ENCODE data around the gene LAMA2.

The LAMA2 gene

GRCh38 chr6:129447198-129447565 is 564.2 kb downstream of the LAMA2 start:
- DNase-seq (ENCODE audit: low read depth) = no peak

GRCh38 chr6:129448965-129449364 is 566.0 kb downstream of the LAMA2 start:
- DNase-seq (ENCODE audit: low read depth) = no peak

DNA sequence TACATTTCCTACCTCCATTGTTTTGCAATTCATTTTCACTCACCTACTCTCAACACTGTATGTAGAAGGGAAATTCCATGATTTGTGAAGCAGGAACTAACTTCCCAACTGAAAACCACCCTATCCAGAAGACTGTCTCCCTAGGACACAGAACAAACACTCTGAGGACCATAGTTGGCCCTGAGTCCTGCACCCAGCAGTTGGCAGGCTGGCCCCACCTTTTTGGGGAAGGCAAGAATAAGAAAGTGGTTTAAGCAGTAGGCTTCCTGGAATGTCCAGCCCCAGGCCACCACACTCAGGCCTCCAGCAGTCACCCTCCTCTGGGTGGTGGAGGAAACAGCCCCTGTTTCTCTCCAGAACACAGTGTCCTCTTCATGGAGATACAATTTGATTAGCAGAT is 568.2 kb downstream of the LAMA2 start:
- no peak for DNase-seq (ENCODE audit: low read depth)

GRCh38 chr6:129453073-129453472 is 570.1 kb downstream of the LAMA2 start:
- DNase-seq (ENCODE audit: low read depth) = no peak

DNA sequence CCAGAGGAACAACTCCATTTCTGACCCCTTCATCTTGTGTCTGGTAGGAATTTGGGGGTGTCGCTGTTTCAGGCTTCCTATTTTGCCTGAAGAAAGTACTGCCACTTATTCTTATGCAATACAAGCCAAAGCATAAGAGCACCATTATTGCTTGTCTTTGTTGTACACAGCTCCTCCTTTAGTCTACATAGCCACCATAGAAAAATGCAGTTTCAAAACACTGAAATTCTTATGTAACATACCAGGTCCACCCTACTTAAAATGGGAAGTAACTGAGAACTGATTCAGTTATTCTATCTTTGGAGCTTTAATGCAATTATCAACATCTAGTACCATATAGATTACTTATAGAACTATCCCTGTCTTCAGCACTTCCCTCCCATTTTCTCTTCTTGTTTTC is 571.5 kb downstream of the LAMA2 start:
- no peak for DNase-seq (ENCODE audit: low read depth)

DNA sequence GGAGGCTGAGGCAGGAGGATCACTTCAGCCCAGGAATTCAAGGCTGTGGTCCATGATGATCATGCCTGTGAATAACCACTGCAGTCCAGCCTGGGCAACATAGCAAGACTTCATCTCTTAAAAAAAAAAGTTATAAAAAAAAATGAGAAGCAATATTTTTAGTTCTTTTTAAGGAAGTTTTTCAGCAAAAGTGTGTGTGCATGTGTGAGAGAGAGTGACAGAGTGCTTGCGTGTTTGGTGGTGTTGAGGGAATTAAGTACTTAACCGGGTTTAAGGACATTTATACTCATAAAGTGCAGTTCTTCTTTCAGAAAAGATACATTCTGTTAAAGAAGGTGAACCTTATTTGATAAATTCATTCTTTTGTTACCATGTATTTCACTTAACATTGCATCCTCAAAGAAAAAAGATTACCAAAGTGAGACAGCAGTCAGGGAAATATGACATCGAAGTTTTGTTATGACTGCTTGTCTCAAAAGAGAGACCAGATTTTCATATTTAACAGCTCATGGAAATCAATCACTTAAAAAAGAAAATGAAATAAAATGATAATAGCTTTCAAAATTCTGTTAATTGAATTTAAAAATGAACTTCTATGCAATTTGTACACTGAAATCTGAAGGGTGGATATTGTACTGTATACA is 572.3 kb downstream of the LAMA2 start:
- DNase-seq (ENCODE audit: low read depth) = no peak

GRCh38 chr6:129460221-129460620 is 577.3 kb downstream of the LAMA2 start:
- no peak for DNase-seq (ENCODE audit: low read depth)

GRCh38 chr6:129469070-129469662 is 586.2 kb downstream of the LAMA2 start:
- DNase-seq (ENCODE audit: low read depth) = no peak

DNA sequence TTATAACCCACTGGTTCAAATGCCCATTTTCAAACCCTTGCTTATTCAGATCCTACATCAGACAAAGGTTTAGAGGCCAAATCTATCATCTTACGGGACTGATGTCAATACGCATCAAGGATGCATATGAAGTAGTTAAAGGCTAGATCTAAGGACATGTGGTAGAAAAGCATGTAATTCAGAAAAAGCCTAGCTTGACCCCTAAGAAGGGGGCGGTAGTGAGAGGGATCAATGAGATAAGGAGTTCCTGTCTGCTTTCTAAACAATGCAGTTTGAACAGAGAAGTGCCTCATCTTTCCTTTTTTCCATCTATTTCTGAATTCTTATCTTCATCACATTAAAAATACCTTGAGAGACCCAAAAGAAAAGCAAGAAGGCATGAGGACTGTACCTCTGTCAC is 589.3 kb downstream of the LAMA2 start:
- DNase-seq (ENCODE audit: low read depth) = no peak

- no peak for DNase-seq (ENCODE audit: low read depth)
These were observed 590.6 kb downstream of the LAMA2 start for GRCh38 chr6:129473546-129473945.

- no peak for DNase-seq (ENCODE audit: low read depth)
These were observed 592.7 kb downstream of the LAMA2 start for GRCh38 chr6:129475477-129476247.

GRCh38 chr6:129476248-129476564 is 593.3 kb downstream of the LAMA2 start:
- DNase-seq (ENCODE audit: low read depth) = no peak

DNA sequence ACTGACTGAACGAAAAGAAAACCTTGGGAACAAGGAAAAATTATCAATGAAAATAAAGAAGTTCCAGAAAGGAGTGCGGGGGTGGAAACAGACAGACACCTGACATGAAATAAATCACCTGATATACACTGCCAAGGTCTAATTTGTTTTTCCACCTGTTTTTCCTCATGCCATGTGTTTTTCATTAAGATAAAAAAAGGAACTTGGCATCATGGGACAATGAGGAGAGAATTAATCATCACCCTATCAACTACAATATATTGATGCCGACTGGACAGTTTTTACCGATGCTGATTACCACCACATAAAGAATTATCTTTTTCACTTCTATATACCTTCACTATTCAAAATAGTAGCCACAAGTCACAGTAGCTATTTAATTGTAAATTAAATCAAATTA is 593.9 kb downstream of the LAMA2 start:
- DNase-seq (ENCODE audit: low read depth) = no peak

DNA sequence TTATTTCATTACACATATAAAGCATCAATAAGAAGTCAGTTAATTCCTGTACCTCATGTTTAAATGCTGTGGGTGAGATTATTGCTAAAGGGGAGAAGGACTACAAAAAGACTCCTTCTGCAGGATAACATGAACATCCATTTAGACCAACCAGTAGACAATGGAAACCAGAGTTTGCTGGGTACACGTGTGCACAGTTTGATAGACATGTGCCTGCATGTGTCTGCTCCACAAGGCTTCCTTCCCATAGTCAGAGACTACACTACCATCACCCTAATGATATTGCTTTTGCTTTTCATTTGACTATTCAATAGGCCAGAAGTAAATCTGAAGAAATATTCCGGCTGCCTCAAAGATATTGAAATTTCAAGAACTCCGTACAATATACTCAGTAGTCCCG is 595.4 kb downstream of the LAMA2 start:
- DNase-seq (ENCODE audit: low read depth) = no peak

- DNase-seq (ENCODE audit: low read depth) = no peak
These were observed 598.8 kb downstream of the LAMA2 start for GRCh38 chr6:129481706-129482105.

- DNase-seq (ENCODE audit: low read depth) = no peak
These were observed 602.8 kb downstream of the LAMA2 start for GRCh38 chr6:129485746-129486145.

GRCh38 chr6:129486327-129486726 is 603.4 kb downstream of the LAMA2 start:
- no peak for DNase-seq (ENCODE audit: low read depth)

GRCh38 chr6:129488313-129488712 is 605.4 kb downstream of the LAMA2 start:
- no peak for DNase-seq (ENCODE audit: low read depth)

DNA sequence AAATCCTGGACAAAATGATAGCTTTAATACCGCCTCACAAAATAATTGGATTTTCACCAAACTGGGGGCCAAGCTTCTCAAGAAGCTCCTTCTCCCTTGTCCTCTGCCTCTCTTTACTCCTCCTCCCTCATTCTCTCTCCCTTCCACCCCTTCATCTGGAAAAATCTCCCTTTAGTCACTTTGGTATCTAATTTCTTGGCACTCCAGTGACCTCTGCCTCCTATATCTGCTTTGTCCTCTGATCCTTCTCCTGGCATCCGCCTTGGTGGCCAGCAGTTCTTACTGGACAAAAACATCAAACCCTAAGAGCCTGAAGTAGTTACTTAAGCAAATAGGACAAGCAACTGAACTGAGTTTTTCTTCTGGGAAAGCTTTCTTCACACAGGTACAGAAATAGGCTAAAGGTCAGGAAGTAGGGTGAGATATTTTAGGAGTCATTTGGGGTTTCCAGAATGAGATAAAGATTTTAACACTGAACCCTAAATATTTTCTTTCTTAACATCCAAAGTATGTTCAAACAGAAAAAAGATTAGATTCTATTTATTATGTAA is 606.4 kb downstream of the LAMA2 start:
- no peak for DNase-seq (ENCODE audit: low read depth)

- peak; percentile 31 for DNase-seq (ENCODE audit: low read depth)
These were observed 607.8 kb downstream of the LAMA2 start for GRCh38 chr6:129490521-129491255.

GRCh38 chr6:129491436-129491835 is 608.5 kb downstream of the LAMA2 start:
- DNase-seq (ENCODE audit: low read depth) = no peak

GRCh38 chr6:129492260-129492659 is 609.3 kb downstream of the LAMA2 start:
- no peak for DNase-seq (ENCODE audit: low read depth)

Data from activated T-helper 1 cell treated with Interleukin-2 at 50 U/mL for 16 hours (primary cell).